Activated T-cell treated with anti-CD3 and anti-CD28 coated beads, Interleukin-2, amount 50 U/mL, for 4 hours (primary cell): ENCODE results near the gene MINAR2. TPM values are rescaled to one million over a fixed set of nuclear protein-coding genes. Genes with fewer than 3 reads are reported as not detected.

Source experiments
- ATAC-seq, 2 donors: fragments of 200-7000 bp; cut with Tn5 transposase; one replicate each; pipeline ENCODE4 v1.10.0; 2021
- DNase-seq: peaks from one replicate; pipeline ENCODE4 v3.0.0-alpha.2; 2020
- H3K27me3 Mint-ChIP-seq: one replicate; pipeline ENCODE4 v1.8.0; 2021; ENCODE audit warnings: low read depth, mixed read lengths
- H3K36me3 Mint-ChIP-seq: one replicate; pipeline ENCODE4 v1.8.0; 2022; ENCODE audit warnings: mixed read lengths; ENCODE audit not compliant: insufficient read depth
- H3K4me1 Mint-ChIP-seq: one replicate; pipeline ENCODE4 v1.8.0; 2021; ENCODE audit warnings: low read depth, mixed read lengths
- H3K4me3 Mint-ChIP-seq: one replicate; pipeline ENCODE4 v1.8.0; 2021; ENCODE audit warnings: mild to moderate bottlenecking, moderate library complexity, mixed read lengths
- H3K9me3 Mint-ChIP-seq: one replicate; pipeline ENCODE4 v1.8.0; 2021; ENCODE audit warnings: mixed read lengths
- total RNA-seq, 3 donors: library from RNA; stranded (reverse); gene quantifications; one replicate each; pipeline ENCODE4 v1.2.1, GENCODE V29; 2021

The MINAR2 gene, protein sequence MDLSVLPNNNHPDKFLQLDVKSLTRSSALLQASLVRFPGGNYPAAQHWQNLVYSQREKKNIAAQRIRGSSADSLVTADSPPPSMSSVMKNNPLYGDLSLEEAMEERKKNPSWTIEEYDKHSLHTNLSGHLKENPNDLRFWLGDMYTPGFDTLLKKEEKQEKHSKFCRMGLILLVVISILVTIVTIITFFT
- total RNA-seq, result not detected

DNA sequence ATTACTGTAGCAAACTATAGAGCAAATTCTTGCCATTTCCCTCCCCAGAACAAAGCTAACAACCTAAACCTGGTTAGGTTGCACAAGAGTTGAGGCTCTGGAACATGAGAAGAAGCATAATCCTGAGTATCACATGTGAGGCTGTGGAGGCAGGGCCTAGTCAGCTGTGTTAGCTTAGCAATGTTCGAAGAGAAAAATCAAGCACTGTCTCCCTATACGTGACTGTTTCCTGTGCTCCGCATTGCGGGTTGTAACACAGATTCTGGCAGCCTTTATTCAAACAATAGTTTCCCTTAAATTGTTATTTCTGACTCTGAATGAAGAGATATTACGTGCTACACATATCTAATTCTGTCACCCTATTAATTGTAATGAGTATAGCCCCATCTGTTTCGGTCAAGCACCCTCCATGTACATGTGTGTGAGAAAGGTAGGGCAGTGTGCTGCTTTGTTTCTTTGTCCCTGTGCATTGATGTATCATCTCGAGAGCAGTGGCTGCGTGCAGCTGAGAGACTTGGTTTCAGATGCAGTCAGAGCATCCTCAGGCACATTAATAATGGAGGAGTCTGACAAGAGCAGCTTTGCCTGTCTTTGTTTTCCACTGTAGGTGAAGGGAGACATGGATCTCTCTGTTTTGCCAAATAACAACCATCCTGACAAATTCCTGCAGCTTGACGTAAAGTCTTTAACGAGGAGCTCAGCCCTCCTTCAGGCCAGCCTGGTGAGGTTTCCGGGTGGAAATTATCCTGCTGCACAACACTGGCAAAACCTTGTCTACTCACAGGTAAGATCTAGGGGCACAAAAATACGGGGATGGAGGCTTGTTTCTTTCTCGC lies at the start of gene MINAR2:
TSS of gene MINAR2 (plus strand) at position 523 of the 836 bp plus-strand sequence. CDS start at position 620, 97 bp downstream.
- peaks cover 2% of the 10 kb centered on the region for H3K27me3 Mint-ChIP-seq
- H3K4me1 Mint-ChIP-seq, result no peaks in the 10 kb centered on the region
- DNase-seq, result no peak

DNA sequence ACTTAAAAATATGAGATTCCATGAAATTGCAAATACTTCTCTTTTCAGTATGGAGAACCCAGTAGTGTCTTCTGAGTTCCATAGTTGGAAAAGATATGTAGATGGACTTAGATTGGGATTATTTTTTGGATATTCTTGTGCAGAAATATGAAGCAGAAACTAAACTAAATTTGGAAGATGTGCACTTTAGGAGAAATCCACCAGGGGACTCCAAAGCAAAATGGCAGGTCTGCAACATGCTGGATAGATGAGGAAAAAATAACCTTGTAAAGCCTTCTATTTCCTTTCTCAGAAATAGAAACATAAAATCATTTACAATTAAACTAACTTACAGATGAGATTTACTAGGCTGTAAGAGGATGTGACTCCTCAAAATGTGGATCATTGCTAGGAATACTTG lies 49.2 kb upstream of the MINAR2 start:
- no peak for DNase-seq

More for the DNA sequence above, at the start of gene MINAR2:
- ATAC-seq, result no peak
- Mint-ChIP-seq H3K36me3 (no peaks in the 10 kb centered on the region), H3K9me3 (no peaks in the 10 kb centered on the region), H3K4me3 (no peak within 1 kb of the TSS)

DNA sequence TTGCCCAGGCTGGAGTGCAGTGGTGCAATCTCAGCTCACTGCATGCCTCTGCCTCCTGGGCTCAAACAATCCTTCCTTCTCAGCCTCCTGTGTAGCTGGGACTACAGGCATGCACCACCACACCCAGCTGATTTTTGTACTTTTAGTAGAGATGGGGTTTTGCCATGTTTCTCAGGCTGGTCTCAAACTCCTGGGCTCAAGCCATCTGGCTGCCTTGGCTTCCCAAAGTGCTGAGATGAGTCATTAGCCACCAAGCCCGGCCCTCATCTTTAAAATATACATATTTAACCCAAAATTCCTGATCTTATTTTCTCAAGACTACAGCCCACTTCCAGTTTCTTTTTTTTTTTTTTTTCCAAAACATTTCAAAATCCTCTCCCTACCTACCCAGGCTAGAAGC lies 31.7 kb upstream of the MINAR2 start:
- Mint-ChIP-seq H3K4me3 (no peak overlapping the region), H3K4me1 (no peaks in the 10 kb centered on the region), H3K9me3 (no peaks in the 10 kb centered on the region), H3K27me3 (no peaks in the 10 kb centered on the region), H3K36me3 (no peaks in the 10 kb centered on the region)
- no peak for ATAC-seq
- DNase-seq, result no peak

More for the DNA sequence above, 49.2 kb upstream of the MINAR2 start:
- Mint-ChIP-seq H3K27me3 (no peaks in the 10 kb centered on the region), H3K4me1 (no peaks in the 10 kb centered on the region), H3K4me3 (no peak overlapping the region), H3K36me3 (no peaks in the 10 kb centered on the region), H3K9me3 (no peaks in the 10 kb centered on the region)
- no peak for ATAC-seq

DNA sequence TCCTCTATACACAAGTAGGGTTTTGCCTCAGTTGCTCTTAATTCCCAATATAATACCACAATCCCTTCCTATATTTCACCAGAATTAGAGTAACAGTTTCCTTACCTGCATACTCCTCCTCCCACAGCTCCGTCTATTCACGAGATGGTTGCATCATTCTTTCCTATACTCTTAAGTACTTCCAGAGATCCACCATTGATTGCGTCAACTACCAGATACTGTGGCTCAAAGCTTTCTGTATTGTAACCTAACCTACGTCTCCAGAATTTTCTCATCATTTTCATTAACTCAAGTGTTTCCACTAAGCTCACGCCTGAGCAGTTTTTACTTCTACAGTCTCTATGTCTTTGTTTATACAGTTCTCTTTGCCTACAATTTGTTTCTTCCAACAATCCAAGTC lies 31.2 kb upstream of the MINAR2 start:
- ATAC-seq (no peak), DNase-seq (no peak)
- Mint-ChIP-seq H3K36me3 (no peaks in the 10 kb centered on the region), H3K9me3 (no peaks in the 10 kb centered on the region), H3K4me1 (no peaks in the 10 kb centered on the region), H3K4me3 (no peak overlapping the region), H3K27me3 (no peaks in the 10 kb centered on the region)

DNA sequence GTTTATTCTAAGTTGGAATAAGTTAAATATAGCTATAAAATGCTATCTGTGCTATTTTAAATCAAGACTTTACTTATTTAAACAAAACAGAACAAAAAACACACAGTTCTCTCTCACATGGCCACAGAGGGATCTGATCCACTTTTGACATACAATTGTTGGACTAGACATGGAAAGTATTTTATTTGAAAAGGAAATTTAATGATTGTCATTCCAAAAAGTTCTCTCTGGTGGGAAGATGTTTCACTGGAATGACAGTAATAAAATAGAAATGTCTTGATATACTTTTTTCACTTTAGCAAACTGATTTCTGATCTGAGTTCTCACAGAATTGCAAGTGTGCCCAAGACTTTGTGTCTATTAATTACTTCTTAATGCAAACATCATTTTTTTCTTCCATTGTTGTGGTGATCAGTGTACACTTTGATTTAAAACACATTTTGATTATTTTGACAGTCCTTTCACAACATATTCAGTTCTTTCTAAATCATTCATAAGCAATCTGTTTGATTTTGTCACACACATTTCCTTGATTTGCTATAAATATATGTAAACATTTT lies 30.1 kb upstream of the MINAR2 start:
- no peak for DNase-seq
- ATAC-seq, result no peak
- Mint-ChIP-seq H3K4me1 (no peaks in the 10 kb centered on the region), H3K27me3 (no peaks in the 10 kb centered on the region), H3K9me3 (no peaks in the 10 kb centered on the region), H3K36me3 (no peaks in the 10 kb centered on the region), H3K4me3 (no peak overlapping the region)

DNA sequence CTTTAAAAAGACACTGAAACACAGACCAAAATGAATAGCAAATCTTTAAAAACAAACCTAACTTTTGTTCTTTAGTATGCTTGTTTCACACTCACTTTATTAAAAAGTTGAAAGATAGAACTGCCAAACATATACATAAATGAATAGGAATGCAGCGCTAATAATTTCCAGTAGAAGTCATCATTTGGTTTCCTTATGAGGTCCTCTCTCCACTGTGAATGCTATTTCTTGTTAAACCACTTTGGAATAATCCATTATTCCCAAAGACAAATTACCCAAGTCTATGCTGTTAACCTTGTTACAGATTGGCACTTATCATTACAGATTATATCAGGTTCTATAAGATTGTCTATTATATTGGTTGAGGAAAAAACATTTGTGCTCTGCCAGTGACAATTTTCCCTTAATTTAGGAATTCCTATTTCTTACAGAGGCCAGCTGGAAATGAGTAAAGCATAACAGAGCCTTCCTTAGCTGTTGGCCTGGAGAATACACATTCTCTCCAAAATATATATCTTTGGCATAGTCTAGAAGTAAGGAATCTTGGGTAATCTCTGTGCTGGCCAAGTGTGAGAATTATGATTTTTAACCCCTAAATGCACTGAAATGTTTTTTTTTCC lies 29.3 kb upstream of the MINAR2 start:
- no peak overlapping the region for H3K4me3 Mint-ChIP-seq
- ATAC-seq (no peak), DNase-seq (no peak)
- no peaks in the 10 kb centered on the region for H3K27me3 Mint-ChIP-seq
- H3K9me3 Mint-ChIP-seq, result no peaks in the 10 kb centered on the region
- no peaks in the 10 kb centered on the region for H3K4me1 Mint-ChIP-seq
- H3K36me3 Mint-ChIP-seq, result no peaks in the 10 kb centered on the region

DNA sequence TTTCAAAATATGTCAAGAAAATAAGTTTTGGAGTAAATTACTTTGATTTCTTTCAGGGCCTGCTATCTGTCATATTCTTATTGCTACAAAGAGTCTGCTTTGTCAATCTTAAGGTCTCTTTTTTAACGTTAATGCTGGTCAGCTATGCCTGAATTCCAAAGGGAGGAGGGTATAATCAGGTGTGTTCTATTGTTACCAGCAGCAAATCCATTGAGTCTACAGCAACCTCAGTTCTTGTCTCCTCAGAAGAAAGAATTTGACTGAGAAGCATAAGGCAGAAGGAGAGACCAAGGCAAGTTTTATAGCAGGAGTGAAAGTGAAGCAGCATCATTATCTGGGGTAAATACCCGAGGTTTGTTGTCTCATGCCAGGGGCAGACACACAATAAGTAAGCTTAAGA lies 23.7 kb upstream of the MINAR2 start:
- H3K4me3 Mint-ChIP-seq, result no peak overlapping the region
- H3K9me3 Mint-ChIP-seq, result no peaks in the 10 kb centered on the region
- H3K27me3 Mint-ChIP-seq, result no peaks in the 10 kb centered on the region
- no peaks in the 10 kb centered on the region for H3K4me1 Mint-ChIP-seq
- DNase-seq (no peak), ATAC-seq (no peak)
- no peaks in the 10 kb centered on the region for H3K36me3 Mint-ChIP-seq

DNA sequence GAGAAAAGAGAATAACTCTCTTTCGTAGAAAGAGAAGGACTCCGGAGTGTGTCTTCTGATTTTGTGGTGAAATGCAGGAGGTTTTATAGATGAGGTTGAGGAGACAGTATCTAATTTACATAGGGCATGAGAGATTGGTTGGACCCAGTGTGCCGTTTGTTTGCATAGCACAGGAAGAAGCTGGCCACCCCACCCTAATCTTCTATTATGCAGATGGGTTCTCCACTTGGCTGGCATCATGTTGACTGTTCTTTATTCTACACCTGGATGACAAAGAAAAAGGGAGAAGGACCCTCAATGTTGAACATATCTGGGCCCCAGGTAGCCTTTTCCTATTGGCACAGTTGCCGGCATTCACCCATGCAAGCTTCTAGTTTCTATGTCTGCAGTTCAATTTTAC lies 23.2 kb upstream of the MINAR2 start:
- ATAC-seq (no peak), DNase-seq (no peak)
- Mint-ChIP-seq H3K27me3 (no peaks in the 10 kb centered on the region), H3K9me3 (no peaks in the 10 kb centered on the region), H3K4me1 (no peaks in the 10 kb centered on the region), H3K4me3 (no peak overlapping the region), H3K36me3 (no peaks in the 10 kb centered on the region)

DNA sequence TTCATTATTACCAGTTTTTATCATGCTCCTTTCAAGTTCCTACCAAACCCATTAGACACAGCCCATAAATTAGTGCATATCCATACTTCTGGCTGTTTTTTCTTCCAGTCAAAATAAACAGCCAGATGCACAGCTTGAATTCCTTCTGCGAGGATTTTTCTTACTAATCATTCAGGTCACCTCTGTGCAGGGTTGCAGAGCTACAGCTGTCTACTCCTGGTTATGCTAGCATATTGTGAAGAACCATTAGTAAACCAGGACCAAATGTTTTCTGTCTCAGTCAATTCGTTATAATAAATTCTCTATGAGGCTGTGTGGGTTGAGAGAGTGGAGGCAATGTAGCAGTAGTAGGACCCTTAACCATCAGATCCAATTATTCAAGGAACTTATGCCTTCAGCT lies 8.1 kb upstream of the MINAR2 start:
- no peaks in the 10 kb centered on the region for H3K36me3 Mint-ChIP-seq
- no peak overlapping the region for H3K4me3 Mint-ChIP-seq

DNA sequence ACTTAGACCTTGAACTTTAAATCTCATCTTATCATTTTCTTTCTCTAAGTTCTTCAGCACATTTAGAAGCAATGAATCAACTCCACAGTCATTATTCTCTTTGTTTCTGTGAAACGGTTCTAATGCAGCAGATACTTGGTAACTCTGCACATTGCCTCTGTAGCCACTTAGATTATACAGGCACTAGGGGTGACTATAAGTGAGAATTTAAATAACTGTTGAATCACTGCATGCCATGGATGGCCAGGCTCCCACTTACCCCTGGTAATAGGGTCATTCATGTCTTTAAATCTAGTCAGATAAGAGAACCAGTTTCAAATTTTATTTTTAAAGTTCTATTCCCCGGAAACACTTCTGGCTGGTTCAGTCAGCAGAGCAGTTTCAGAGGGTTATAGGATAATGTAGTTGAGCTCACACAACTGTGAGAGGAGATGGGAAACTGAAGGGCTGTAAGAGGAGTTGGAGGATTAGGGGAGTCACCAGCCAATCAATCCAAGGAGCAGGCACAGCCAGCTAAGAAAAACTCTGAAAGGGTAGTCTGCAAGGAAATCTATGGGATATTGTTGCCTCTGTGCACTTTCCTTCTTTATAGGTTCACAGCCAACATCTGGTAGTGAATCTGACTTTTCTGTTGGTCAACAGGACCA lies 4.2 kb upstream of the MINAR2 start:
- Mint-ChIP-seq H3K9me3 (no peaks in the 10 kb centered on the region), H3K36me3 (no peaks in the 10 kb centered on the region), H3K4me1 (no peaks in the 10 kb centered on the region), H3K4me3 (no peak overlapping the region), H3K27me3 (peaks cover 2% of the 10 kb centered on the region)
- ATAC-seq (no peak), DNase-seq (no peak)

More for the DNA sequence above, 8.1 kb upstream of the MINAR2 start:
- ATAC-seq, result no peak
- Mint-ChIP-seq H3K9me3 (no peaks in the 10 kb centered on the region), H3K4me1 (no peaks in the 10 kb centered on the region), H3K27me3 (no peaks in the 10 kb centered on the region)
- DNase-seq, result no peak

DNA sequence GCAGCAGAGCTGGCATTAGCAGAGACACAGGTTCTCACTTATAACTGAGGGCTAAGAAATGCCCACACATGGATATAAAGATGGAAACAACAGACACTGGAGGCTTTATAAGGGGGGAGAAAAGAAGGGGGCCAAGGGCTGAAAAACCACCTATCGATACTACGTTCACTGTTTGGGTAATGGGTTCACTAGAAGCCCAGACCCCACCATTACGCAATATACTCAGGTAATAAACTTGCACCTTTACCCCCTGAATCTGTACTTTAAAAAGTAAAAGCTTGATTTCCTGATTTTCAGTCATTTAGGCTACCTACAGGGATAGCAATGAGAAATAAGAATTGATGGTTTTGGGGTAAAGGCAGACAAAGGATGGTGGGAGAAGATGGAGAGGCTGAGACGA lies 1.9 kb upstream of the MINAR2 start:
- no peak for ATAC-seq
- DNase-seq, result no peak
- H3K4me3 Mint-ChIP-seq, result no peak overlapping the region
- H3K36me3 Mint-ChIP-seq, result no peaks in the 10 kb centered on the region
- no peaks in the 10 kb centered on the region for H3K4me1 Mint-ChIP-seq
- no peaks in the 10 kb centered on the region for H3K9me3 Mint-ChIP-seq
- peaks cover 2% of the 10 kb centered on the region for H3K27me3 Mint-ChIP-seq

DNA sequence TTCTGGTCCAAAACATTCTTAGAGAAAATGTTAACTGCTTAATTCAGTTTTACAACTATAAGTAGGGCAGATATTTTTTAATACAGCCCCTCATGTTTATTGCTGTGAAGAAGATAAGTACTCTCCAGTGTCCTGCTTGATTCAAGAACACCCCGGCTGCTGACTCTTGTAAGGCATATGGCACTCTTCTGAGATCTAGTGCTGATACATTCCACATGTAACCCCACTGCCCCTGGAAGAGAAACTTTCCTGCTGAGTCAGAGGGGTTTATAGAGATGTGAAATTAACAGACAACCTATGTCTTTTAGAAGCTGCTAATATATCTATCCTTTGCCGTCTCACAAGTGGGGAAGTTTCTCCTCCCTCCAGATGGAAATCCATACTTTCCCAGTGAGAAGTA lies 1.0 kb upstream of the MINAR2 start:
- Mint-ChIP-seq H3K27me3 (peaks cover 2% of the 10 kb centered on the region), H3K4me1 (no peaks in the 10 kb centered on the region), H3K36me3 (no peaks in the 10 kb centered on the region), H3K4me3 (no peak overlapping the region), H3K9me3 (no peaks in the 10 kb centered on the region)
- no peak for ATAC-seq
- no peak for DNase-seq

DNA sequence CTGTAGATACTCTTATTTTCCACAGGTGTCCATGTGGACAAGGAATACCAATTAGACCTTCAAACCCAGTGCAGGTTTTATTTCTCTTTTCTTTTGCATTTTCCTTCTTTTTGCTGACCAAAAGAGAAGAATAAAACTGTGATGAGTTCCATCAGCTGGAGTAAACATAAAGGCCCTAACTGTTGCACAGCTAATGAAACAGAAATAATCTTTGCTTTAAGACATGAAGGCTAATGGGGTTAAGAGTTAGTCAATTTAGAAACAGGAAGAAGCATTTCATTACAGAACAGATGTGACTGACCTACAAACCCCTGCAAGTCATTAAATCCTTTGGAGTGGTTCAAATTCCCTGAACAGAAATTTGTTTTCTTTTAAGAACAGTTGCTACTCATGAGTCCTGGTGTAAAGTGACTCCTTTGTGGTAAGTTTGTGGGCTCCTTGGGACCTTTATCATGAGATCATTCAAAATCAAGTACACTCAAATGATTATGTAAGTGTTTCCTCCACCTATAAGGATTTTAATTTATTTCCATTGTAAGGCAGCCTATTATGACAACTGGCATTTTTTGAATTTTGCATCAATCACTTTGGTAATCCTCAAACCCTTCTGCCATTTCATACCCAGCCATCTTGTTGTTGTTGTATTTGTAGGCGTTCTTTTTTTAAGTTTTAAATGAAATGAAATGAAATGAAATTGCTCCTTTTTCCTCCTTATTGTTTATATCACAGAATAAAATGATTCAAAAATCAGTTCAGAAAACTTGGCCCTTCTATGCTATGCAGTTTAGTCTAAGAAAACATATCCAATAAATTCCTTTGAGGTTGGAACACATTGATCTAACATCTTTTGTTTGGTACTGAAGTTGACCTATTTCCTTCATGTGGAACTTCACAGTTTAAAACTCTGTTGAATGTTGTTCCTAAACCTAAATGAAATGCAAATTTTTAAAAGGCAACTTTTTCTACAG lies 1.3 kb downstream of the MINAR2 start:
- ATAC-seq (no peak), DNase-seq (no peak)
- Mint-ChIP-seq H3K4me1 (no peaks in the 10 kb centered on the region), H3K9me3 (no peaks in the 10 kb centered on the region), H3K4me3 (no peak overlapping the region), H3K36me3 (no peaks in the 10 kb centered on the region), H3K27me3 (peaks cover 2% of the 10 kb centered on the region)
